ENCODE measurements around the gene METAP2.
"Not testable (repeated sequence)": the region's sequence is repeated elsewhere in the genome, so short reads cannot be mapped to it uniquely, and the experiment has no call there.

METAP2 gene

GRCh38 chr12:95463050-95463449 is 10.9 kb upstream of the METAP2 start:
- no peak for DNase-seq

GRCh38 chr12:95463776-95464175 is 10.2 kb upstream of the METAP2 start:
- DNase-seq = not testable (repeated sequence)

- DNase-seq = no peak
These were observed 8.7 kb upstream of the METAP2 start for GRCh38 chr12:95465275-95465674.

GRCh38 chr12:95470300-95470699 is 3.7 kb upstream of the METAP2 start:
- DNase-seq = no peak

- DNase-seq = peak; percentile 12 to 26
These were observed 595 bp upstream of the METAP2 start for GRCh38 chr12:95473231-95473883.

- no peak for DNase-seq
These were observed 657 bp downstream of the METAP2 start for GRCh38 chr12:95474660-95474958.

GRCh38 chr12:95480230-95480629 is 6.3 kb downstream of the METAP2 start:
- no peak for DNase-seq

GRCh38 chr12:95481072-95481471 is 7.1 kb downstream of the METAP2 start:
- no peak for DNase-seq

GRCh38 chr12:95481888-95482287 is 7.9 kb downstream of the METAP2 start:
- DNase-seq = no peak

GRCh38 chr12:95482564-95482963 is 8.6 kb downstream of the METAP2 start:
- not testable (repeated sequence) for DNase-seq

- no peak for DNase-seq
These were observed 10.6 kb downstream of the METAP2 start for GRCh38 chr12:95484524-95484923.

- no peak for DNase-seq
These were observed 13.1 kb downstream of the METAP2 start for GRCh38 chr12:95487024-95487423.

- no peak for DNase-seq
These were observed 18.5 kb downstream of the METAP2 start for GRCh38 chr12:95492462-95492861.

GRCh38 chr12:95494888-95495287 is 20.9 kb downstream of the METAP2 start:
- no peak for DNase-seq

- DNase-seq = no peak
These were observed 21.5 kb downstream of the METAP2 start for GRCh38 chr12:95495433-95495832.

GRCh38 chr12:95497031-95497430 is 23.1 kb downstream of the METAP2 start:
- no peak for DNase-seq

- no peak for DNase-seq
These were observed 25.0 kb downstream of the METAP2 start for GRCh38 chr12:95498968-95499367.

- DNase-seq = no peak
These were observed 25.8 kb downstream of the METAP2 start for GRCh38 chr12:95499772-95500171.

GRCh38 chr12:95504140-95504539 is 30.2 kb downstream of the METAP2 start:
- DNase-seq = no peak

- no peak for DNase-seq
These were observed 31.1 kb downstream of the METAP2 start for GRCh38 chr12:95505039-95505438.

- DNase-seq = no peak
These were observed 33.0 kb downstream of the METAP2 start for GRCh38 chr12:95506707-95507523.

- no peak for DNase-seq
These were observed 35.3 kb downstream of the METAP2 start for GRCh38 chr12:95509300-95509699.

GRCh38 chr12:95511977-95512376 is 38.0 kb downstream of the METAP2 start:
- no peak for DNase-seq

GRCh38 chr12:95513599-95513998 is 39.6 kb downstream of the METAP2 start:
- no peak for DNase-seq

- DNase-seq = no peak
These were observed 41.2 kb downstream of the METAP2 start for GRCh38 chr12:95515197-95515596.

Measured in activated CD4-positive, alpha-beta T cell treated with anti-CD3 and anti-CD28 coated beads, Interleukin-2, amount 50 U/mL, for 4 hours (primary cell).